ENCODE data around the gene SH3PXD2A. TPM values are rescaled to one million over a fixed set of nuclear protein-coding genes. Genes with fewer than 3 reads are reported as not detected.

SH3PXD2A gene
- total and polyA plus RNA-seq, 2 of the 4 experiments (the other 2 are of a cell fraction), result 6.3 to 23.0 TPM

DNA sequence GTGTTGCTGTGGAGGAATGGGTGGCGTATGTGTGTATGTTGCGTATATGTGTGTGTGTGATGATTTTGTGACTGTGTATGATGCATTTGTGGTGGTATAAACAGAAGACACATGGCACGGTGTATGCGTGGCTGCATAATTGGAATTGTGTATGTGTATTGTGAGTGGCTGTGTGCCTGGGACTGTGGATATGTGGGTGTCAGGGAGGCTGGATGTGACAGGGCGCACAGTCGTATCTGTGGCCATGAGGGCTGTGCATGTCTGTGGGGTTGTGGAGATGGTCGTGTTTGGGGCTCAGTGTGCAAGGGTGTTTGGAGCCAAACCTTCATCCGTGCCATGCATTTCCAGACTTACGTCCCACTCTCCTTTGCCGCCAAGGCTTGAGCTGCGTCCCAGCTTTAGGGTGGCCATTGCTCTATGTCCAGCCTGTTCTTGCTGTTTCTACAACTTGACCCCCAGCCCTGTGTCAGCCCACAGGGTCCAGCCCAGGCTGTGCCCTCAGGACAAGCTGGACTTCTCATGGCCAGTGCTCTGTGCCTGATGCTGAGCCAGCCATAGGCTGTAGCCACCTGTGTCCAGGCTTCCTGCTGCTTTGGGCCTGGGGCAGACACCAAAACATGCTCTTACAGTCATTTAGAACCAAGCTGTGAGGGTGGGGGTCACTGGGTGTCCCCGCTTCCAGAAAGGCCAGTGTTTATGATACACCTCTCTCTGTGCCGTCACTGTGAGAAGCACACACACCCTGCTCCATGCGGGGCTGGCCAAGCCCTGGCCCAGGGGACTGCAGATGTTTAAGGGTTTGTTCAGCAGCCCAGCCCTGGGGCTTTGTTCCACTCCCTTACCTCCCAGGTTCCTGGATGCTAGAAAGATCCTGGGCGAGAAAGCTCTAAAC lies 234.2 kb downstream of the SH3PXD2A start:
- Histone ChIP-seq H2BK15ac (ENCODE audit: low read depth, low read length) (no peak overlapping the region), H3K9me1 (ENCODE audit: insufficient read depth, low read length) (peaks cover 8% of the 10 kb centered on the region), H2AK5ac (ENCODE audit: low read depth, low read length) (no peak overlapping the region), H3K27ac (ENCODE audit: insufficient read depth, low read length) (no peak overlapping the region), H3K18ac (ENCODE audit: low read depth, low read length) (no peak overlapping the region), H3K4ac (ENCODE audit: low read depth, low read length) (no peak overlapping the region), H3K79me1 (ENCODE audit: low read depth in 1 of 2, low read length in 2 of 2) (peaks cover 11 to 34% of the 10 kb centered on the region in 2 experiments), H2BK5ac (ENCODE audit: low read depth, low read length, poor library complexity, severe bottlenecking) (no peak overlapping the region), H2AK9ac (replicated peaks; ENCODE audit: low read depth, low read length, poor library complexity) (no peak overlapping the region), H3K23ac (ENCODE audit: low read depth, low read length) (0 out of 2 replicates have a peak overlapping the region, but pooled peaks have one; percentile 9), H4K20me1 (ENCODE audit: insufficient read depth, low read length) (no peaks in the 10 kb centered on the region), H3K4me2 (ENCODE audit: low read depth, low read length) (no peak overlapping the region), H3K56ac (ENCODE audit: extremely low read depth, insufficient read depth, low read length) (no peak overlapping the region), H3K27me3 (ENCODE audit: control insufficient read depth, insufficient read depth, low read length) (no peaks in the 10 kb centered on the region), H4K5ac (ENCODE audit: low read depth, low read length) (no peak overlapping the region), H3K4me3 (ENCODE audit: insufficient read depth, low read depth, low read length) (no peak overlapping the region), H2AFZ (replicated peaks; ENCODE audit: low read length, poor library complexity) (no peak overlapping the region), H4K8ac (ENCODE audit: low read depth in 2 of 2, low read length in 2 of 2) (no peak overlapping the region), H3K14ac (replicated peaks; ENCODE audit: low read depth, low read length) (no peak overlapping the region), H3K36me3 (ENCODE audit: control insufficient read depth, insufficient read depth, low read length) (peaks cover 85% of the 10 kb centered on the region), H4K91ac (ENCODE audit: insufficient read depth, low read depth, low read length) (no peak overlapping the region), H3K9ac (ENCODE audit: low read depth, low read length) (no peak overlapping the region), H2BK20ac (ENCODE audit: low read depth, low read length) (no peak overlapping the region), H3K4me1 (ENCODE audit: control insufficient read depth, insufficient read depth, low read length) (peaks cover 5% of the 10 kb centered on the region), H2BK120ac (ENCODE audit: low read depth, low read length) (no peak overlapping the region), H3K9me3 (ENCODE audit: control insufficient read depth, insufficient read depth, low read length) (no peaks in the 10 kb centered on the region)
- DNase-seq, result no peak
- BruUV-seq (replicated peaks), result no TSS peak
- TF ChIP-seq POLR2A (IDR thresholded peaks at IDR 0.05; ENCODE audit: low read depth, low read length) (no peak), RCOR1 (IDR thresholded peaks at IDR 0.05; ENCODE audit: insufficient replicate concordance, low read length) (no peak), RFX5 (IDR thresholded peaks at IDR 0.05; ENCODE audit: low read depth, low read length) (no peak)
- TF ChIP-seq, protein P1, sequence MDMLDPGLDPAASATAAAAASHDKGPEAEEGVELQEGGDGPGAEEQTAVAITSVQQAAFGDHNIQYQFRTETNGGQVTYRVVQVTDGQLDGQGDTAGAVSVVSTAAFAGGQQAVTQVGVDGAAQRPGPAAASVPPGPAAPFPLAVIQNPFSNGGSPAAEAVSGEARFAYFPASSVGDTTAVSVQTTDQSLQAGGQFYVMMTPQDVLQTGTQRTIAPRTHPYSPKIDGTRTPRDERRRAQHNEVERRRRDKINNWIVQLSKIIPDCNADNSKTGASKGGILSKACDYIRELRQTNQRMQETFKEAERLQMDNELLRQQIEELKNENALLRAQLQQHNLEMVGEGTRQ (IDR thresholded peaks at IDR 0.05; ENCODE audit: low read depth, low read length), result no peak
- no peak for ATAC-seq (ENCODE audit: low read depth)
- POLR2A ChIA-PET (ENCODE audit: unreplicated experiment), result no interaction called here
- WGBS, 2 experiments (ENCODE audit: extremely low coverage in 2 of 2, insufficient read length in 1 of 2), result 98 to 100% methylated on average over 2 to 6 of the region's 15 CpGs
- dilution Hi-C loops (cut with HindIII; ENCODE audit: low sequenced_read_pairs, unreplicated experiment), result no loop called here
- in situ Hi-C loops (cut with MboI; ENCODE audit: low sequenced_read_pairs), result no loop called here
- CTCF ChIA-PET, result no interaction called here
- intact Hi-C loops (cut with micrococcal nuclease), result no loop called here
